Measurements from ENCODE around the gene PARD6B. TPM values are rescaled to one million over a fixed set of nuclear protein-coding genes. Genes with fewer than 3 reads are reported as not detected.
"Not testable (repeated sequence)": the region's sequence is repeated elsewhere in the genome, so short reads cannot be mapped to it uniquely, and the experiment has no call there.

The PARD6B gene
- polyA plus RNA-seq, 4 donors = 1.3 to 28.0 (median 23.9) TPM

GRCh38 chr20:50771419-50772080 lies 40.2 kb downstream of the PARD6B start:
- DNase-seq (ENCODE audit: low read depth in 4 of 4, low spot score in 3 of 4) = not testable (repeated sequence)

GRCh38 chr20:50772420-50773185 lies 41.2 kb downstream of the PARD6B start:
- no peak for DNase-seq (ENCODE audit: low read depth in 4 of 4, low spot score in 3 of 4)

- DNase-seq (ENCODE audit: low read depth in 4 of 4, low spot score in 3 of 4) = no peak
These were observed 43.1 kb downstream of the PARD6B start for GRCh38 chr20:50774515-50774914.

- DNase-seq (ENCODE audit: low read depth in 4 of 4, low spot score in 3 of 4) = no peak
These were observed 44.9 kb downstream of the PARD6B start for GRCh38 chr20:50776122-50776817.

GRCh38 chr20:50777373-50777772 lies 46.0 kb downstream of the PARD6B start:
- no peak for DNase-seq (ENCODE audit: low read depth in 4 of 4, low spot score in 3 of 4)

GRCh38 chr20:50778994-50779393 lies 47.6 kb downstream of the PARD6B start:
- not testable (repeated sequence) for DNase-seq (ENCODE audit: low read depth in 4 of 4, low spot score in 3 of 4)

- DNase-seq (ENCODE audit: low read depth in 4 of 4, low spot score in 3 of 4) = no peak
These were observed 52.0 kb downstream of the PARD6B start for GRCh38 chr20:50783390-50783789.

GRCh38 chr20:50783903-50784302 lies 52.5 kb downstream of the PARD6B start:
- no peak for DNase-seq (ENCODE audit: low read depth in 4 of 4, low spot score in 3 of 4)

- no peak for DNase-seq (ENCODE audit: low read depth in 4 of 4, low spot score in 3 of 4)
These were observed 53.1 kb downstream of the PARD6B start for GRCh38 chr20:50784464-50784863.

- DNase-seq (ENCODE audit: low read depth in 4 of 4, low spot score in 3 of 4) = no peak
These were observed 55.3 kb downstream of the PARD6B start for GRCh38 chr20:50786703-50787102.

GRCh38 chr20:50787181-50787580 lies 55.8 kb downstream of the PARD6B start:
- no peak for DNase-seq (ENCODE audit: low read depth in 4 of 4, low spot score in 3 of 4)

GRCh38 chr20:50788045-50788991 lies 56.9 kb downstream of the PARD6B start:
- no peak for DNase-seq (ENCODE audit: low read depth in 4 of 4, low spot score in 3 of 4)

GRCh38 chr20:50789968-50790650 lies 58.7 kb downstream of the PARD6B start:
- no peak for DNase-seq (ENCODE audit: low read depth in 4 of 4, low spot score in 3 of 4)

- DNase-seq (ENCODE audit: low read depth in 4 of 4, low spot score in 3 of 4) = peak; percentile 77 to 88 (median 83)
These were observed 59.4 kb downstream of the PARD6B start for GRCh38 chr20:50790651-50791277.

GRCh38 chr20:50792708-50793574 lies 61.6 kb downstream of the PARD6B start:
- no peak for DNase-seq (ENCODE audit: low read depth in 4 of 4, low spot score in 3 of 4)

GRCh38 chr20:50793575-50794016 lies 62.2 kb downstream of the PARD6B start:
- DNase-seq (ENCODE audit: low read depth in 4 of 4, low spot score in 3 of 4) = not testable (repeated sequence)

- DNase-seq (ENCODE audit: low read depth in 4 of 4, low spot score in 3 of 4) = no peak
These were observed 62.9 kb downstream of the PARD6B start for GRCh38 chr20:50794181-50794845.
